Mesenchymal stem cell (in vitro differentiated cells and primary cell): ENCODE data around the gene PADI4.

ENCODE experiments used
- DNase-seq: peaks from one replicate; pipeline ENCODE4 v3.0.0-alpha.2; 2013
- H2AFZ ChIP-seq: one replicate; pipeline ENCODE4 v1.6.1; 2013; ENCODE audit warnings: low read depth, mild to moderate bottlenecking, control low read depth, inconsistent platforms, low read length, moderate library complexity
- H2AK5ac ChIP-seq: 2 replicates; pipeline ENCODE4 v1.6.1; 2013; ENCODE audit warnings: low read length, moderate library complexity, mild to moderate bottlenecking, inconsistent platforms; ENCODE audit not compliant: severe bottlenecking
- H2BK120ac ChIP-seq: one replicate; pipeline ENCODE4 v1.6.1; 2013; ENCODE audit warnings: low read depth, mild to moderate bottlenecking, inconsistent platforms, low read length, moderate library complexity
- H2BK12ac ChIP-seq, 2 experiments: one replicate each; pipeline ENCODE4 v1.6.1; 2013; ENCODE audit warnings: inconsistent platforms in 2 of 2, low read length in 2 of 2, mild to moderate bottlenecking in 2 of 2, moderate library complexity in 2 of 2, control low read depth in 1 of 2
- H2BK15ac ChIP-seq: one replicate; pipeline ENCODE4 v1.6.1; 2013; ENCODE audit warnings: mild to moderate bottlenecking, low read depth, inconsistent platforms; ENCODE audit not compliant: poor library complexity, severe bottlenecking
- H2BK5ac ChIP-seq: 2 replicates; pipeline ENCODE4 v1.6.1; 2013; ENCODE audit warnings: low read depth, mild to moderate bottlenecking, low read length, control low read depth, inconsistent platforms; ENCODE audit not compliant: poor library complexity, severe bottlenecking
- H3K14ac ChIP-seq, 2 experiments: one replicate each; pipeline ENCODE4 v1.6.1; 2013; ENCODE audit warnings: inconsistent platforms in 2 of 2, low read length in 2 of 2, control low read depth in 1 of 2, mild to moderate bottlenecking in 1 of 2, moderate library complexity in 1 of 2
- H3K18ac ChIP-seq, 2 experiments: one replicate each; pipeline ENCODE4 v1.6.1; 2013; ENCODE audit warnings: inconsistent platforms in 2 of 2, low read length in 2 of 2, control low read depth in 1 of 2, low read depth in 1 of 2, mild to moderate bottlenecking in 1 of 2
- H3K23ac ChIP-seq, 2 experiments: one replicate each; pipeline ENCODE4 v1.6.1; 2013; ENCODE audit warnings: inconsistent platforms in 2 of 2, low read length in 2 of 2, mild to moderate bottlenecking in 2 of 2, moderate library complexity in 2 of 2, control low read depth in 1 of 2
- H3K27ac ChIP-seq: 2 replicates; pipeline ENCODE4 v1.5.1; 2013; ENCODE audit warnings: mild to moderate bottlenecking, moderate library complexity, low read length, control low read depth, inconsistent platforms; ENCODE audit not compliant: poor library complexity, severe bottlenecking
- H3K27me3 ChIP-seq, 2 experiments: 2 replicates each; pipeline versions ENCODE4 v1.6.1 to v1.7.0; 2013; ENCODE audit warnings: low read length in 2 of 2, mild to moderate bottlenecking in 2 of 2, moderate library complexity in 2 of 2, control low read depth in 1 of 2, inconsistent platforms in 1 of 2; ENCODE audit not compliant: control insufficient read depth in 1 of 2, insufficient read depth in 1 of 2
- H3K36me3 ChIP-seq, 2 experiments: 2 replicates each; pipeline versions ENCODE4 v1.6.1 to v1.7.0; 2013; ENCODE audit warnings: low read length in 2 of 2, control low read depth in 1 of 2, inconsistent platforms in 1 of 2, low read depth in 1 of 2, mild to moderate bottlenecking in 1 of 2; ENCODE audit not compliant: insufficient read depth in 2 of 2, control insufficient read depth in 1 of 2
- H3K4ac ChIP-seq, 2 experiments: one replicate each; pipeline ENCODE4 v1.6.1; 2013; ENCODE audit warnings: inconsistent platforms in 2 of 2, low read length in 2 of 2, mild to moderate bottlenecking in 2 of 2, moderate library complexity in 2 of 2, control low read depth in 1 of 2, low read depth in 1 of 2
- H3K4me1 ChIP-seq: 2 replicates; pipeline ENCODE4 v1.6.1; 2013; ENCODE audit warnings: low read depth, low read length, control low read depth; ENCODE audit not compliant: control insufficient read depth, insufficient read depth
- H3K4me2 ChIP-seq: 2 replicates; pipeline ENCODE4 v1.6.1; 2013; ENCODE audit warnings: low read length, mild to moderate bottlenecking, inconsistent platforms; ENCODE audit not compliant: poor library complexity, severe bottlenecking
- H3K4me3 ChIP-seq, 2 experiments: 2 replicates each; pipeline versions ENCODE4 v1.5.1 to v1.7.0; 2013; ENCODE audit warnings: low read length in 2 of 2, mild to moderate bottlenecking in 2 of 2, control low read depth in 1 of 2, low read depth in 1 of 2; ENCODE audit not compliant: insufficient read depth in 1 of 2
- H3K79me1 ChIP-seq: replicated peaks from 2 replicates; pipeline ENCODE4 v1.6.1; 2013; ENCODE audit warnings: mild to moderate bottlenecking, control low read depth, low read length, inconsistent platforms; ENCODE audit not compliant: poor library complexity, severe bottlenecking
- H3K9ac ChIP-seq: 2 replicates; pipeline ENCODE4 v1.7.0; 2013; ENCODE audit warnings: mild to moderate bottlenecking, low read length, moderate library complexity
- H3K9me3 ChIP-seq: 2 replicates; pipeline ENCODE4 v1.7.0; 2013; ENCODE audit warnings: mild to moderate bottlenecking, low read length; ENCODE audit not compliant: control insufficient read depth
- H4K8ac ChIP-seq: one replicate; pipeline ENCODE4 v1.6.1; 2013; ENCODE audit warnings: inconsistent platforms, mild to moderate bottlenecking, low read length, moderate library complexity
- H4K91ac ChIP-seq: one replicate; pipeline ENCODE4 v1.6.1; 2013; ENCODE audit warnings: mild to moderate bottlenecking, low read length, inconsistent platforms
- WGBS: methylation state at CpG from one replicate; pipeline ENCODE4 v1.1.7; 2013; ENCODE audit warnings: mixed read lengths; 5-methylcytosine and 5-hydroxymethylcytosine counted together

PADI4 gene

DNA sequence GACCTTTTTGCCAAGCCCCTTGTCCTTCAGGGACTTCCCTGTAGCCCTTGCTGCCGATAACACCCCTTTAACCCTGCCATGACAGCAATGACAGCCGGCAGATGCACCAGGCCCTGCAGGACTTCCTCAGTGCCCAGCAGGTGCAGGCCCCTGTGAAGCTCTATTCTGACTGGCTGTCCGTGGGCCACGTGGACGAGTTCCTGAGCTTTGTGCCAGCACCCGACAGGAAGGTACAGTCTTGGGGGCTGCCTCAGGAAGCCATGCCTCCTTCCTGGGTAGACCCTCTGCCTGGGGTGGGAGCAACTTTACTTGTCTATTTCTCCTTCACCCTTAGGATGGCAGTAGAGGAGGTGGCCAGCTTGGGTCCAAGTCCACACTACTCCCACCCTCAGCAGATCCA, 47.9 kb downstream of the PADI4 start:
- Histone ChIP-seq H2BK12ac (no peak overlapping the region), H3K27ac (no peak overlapping the region), H3K27me3 (peaks cover 19 to 55% of the 10 kb centered on the region in 2 experiments), H3K18ac (no peak overlapping the region), H3K36me3 (no peaks in the 10 kb centered on the region), H2BK120ac (no peak overlapping the region), H3K4ac (no peak overlapping the region), H2AK5ac (no peak overlapping the region), H4K91ac (no peak overlapping the region), H3K14ac (no peak overlapping the region), H3K4me1 (no peaks in the 10 kb centered on the region), H3K4me3 (no peak overlapping the region), H3K9me3 (no peaks in the 10 kb centered on the region), H3K9ac (no peak overlapping the region), H2AFZ (no peak overlapping the region), H3K4me2 (no peak overlapping the region), H3K23ac (no peak overlapping the region), H2BK15ac (no peak overlapping the region), H3K79me1 (no peaks in the 10 kb centered on the region), H4K8ac (peak overlapping the region; percentile 36), H2BK5ac (no peak overlapping the region)
- no peak for DNase-seq
- WGBS = 71% methylated on average over 6 of the region's 6 CpGs

DNA sequence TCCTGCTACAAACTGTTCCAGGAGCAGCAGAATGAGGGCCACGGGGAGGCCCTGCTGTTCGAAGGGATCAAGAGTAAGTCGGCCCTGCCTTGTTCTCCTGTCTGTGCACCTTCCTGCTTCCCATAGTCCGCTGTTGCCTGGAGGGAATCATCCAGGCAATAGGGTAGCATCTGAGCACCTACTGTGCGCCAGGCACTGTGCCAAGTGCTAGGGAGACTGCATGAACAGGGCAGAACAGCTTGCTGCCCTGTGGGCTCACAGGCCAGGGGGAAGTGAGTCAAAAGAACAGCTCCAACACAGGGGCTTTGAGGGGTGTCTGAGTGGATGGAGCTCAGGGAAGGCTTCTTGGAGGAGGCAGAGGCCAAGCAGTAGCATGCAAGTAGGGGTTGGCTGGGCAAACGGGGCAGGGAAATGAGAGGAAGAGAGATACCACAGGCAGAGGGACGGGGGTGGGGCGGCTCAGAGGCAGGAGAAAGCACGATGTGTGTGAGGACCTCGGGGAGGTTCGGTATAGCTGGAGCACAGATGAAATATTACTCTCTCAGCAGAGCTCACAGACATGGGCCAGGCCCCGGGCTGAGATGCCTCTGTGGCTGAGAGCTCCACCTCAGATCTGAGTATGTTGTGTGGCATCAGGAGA, 48.5 kb downstream of the PADI4 start:
- no peak overlapping the region for H2BK12ac ChIP-seq
- H2BK15ac ChIP-seq = no peak overlapping the region
- H3K27me3 ChIP-seq = peaks cover 19 to 52% of the 10 kb centered on the region in 2 experiments
- no peak overlapping the region for H2AK5ac ChIP-seq
- H3K36me3 ChIP-seq = no peaks in the 10 kb centered on the region
- H4K8ac ChIP-seq = no peak overlapping the region
- DNase-seq = no peak
- no peaks in the 10 kb centered on the region for H3K79me1 ChIP-seq
- no peak overlapping the region for H2AFZ ChIP-seq
- H2BK120ac ChIP-seq = no peak overlapping the region
- no peak overlapping the region for H3K4me3 ChIP-seq
- H3K27ac ChIP-seq = no peak overlapping the region
- no peak overlapping the region for H3K14ac ChIP-seq
- 70% methylated on average over 12 of the region's 12 CpGs for WGBS
- H3K18ac ChIP-seq = no peak overlapping the region
- H3K4me1 ChIP-seq = no peaks in the 10 kb centered on the region
- no peaks in the 10 kb centered on the region for H3K9me3 ChIP-seq
- H3K4me2 ChIP-seq = no peak overlapping the region
- no peak overlapping the region for H3K23ac ChIP-seq
- no peak overlapping the region for H4K91ac ChIP-seq
- no peak overlapping the region for H2BK5ac ChIP-seq
- no peak overlapping the region for H3K9ac ChIP-seq
- no peak overlapping the region for H3K4ac ChIP-seq

DNA sequence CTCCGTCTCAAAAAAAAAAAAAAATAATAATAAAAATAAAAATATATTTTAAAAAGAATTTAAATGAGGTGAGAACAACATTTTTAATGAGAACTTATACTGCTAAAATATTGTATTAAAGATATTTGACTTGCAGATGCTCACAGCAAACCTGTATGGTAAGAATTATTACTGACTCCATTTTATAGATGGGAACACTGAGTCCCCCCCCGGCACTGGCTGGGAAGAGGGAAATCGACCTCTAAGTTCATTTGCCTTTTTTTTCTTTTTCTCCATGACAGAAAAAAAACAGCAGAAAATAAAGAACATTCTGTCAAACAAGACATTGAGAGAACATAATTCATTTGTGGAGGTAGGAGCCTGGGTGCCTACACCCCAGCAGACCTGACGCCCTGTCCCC, 50.6 kb downstream of the PADI4 start:
- no peak for DNase-seq
- Histone ChIP-seq H3K4me1 (no peaks in the 10 kb centered on the region), H4K8ac (no peak overlapping the region), H3K14ac (no peak overlapping the region), H3K9ac (no peak overlapping the region), H3K23ac (no peak overlapping the region), H3K9me3 (no peaks in the 10 kb centered on the region), H3K27me3 (peaks cover under 1 to 35% of the 10 kb centered on the region in 2 experiments), H3K27ac (no peak overlapping the region), H2BK12ac (no peak overlapping the region), H2AFZ (no peak overlapping the region), H3K4me2 (no peak overlapping the region), H2BK120ac (no peak overlapping the region), H2AK5ac (no peak overlapping the region), H2BK5ac (no peak overlapping the region), H3K18ac (no peak overlapping the region), H2BK15ac (no peak overlapping the region), H4K91ac (no peak overlapping the region), H3K4me3 (no peak overlapping the region), H3K79me1 (no peaks in the 10 kb centered on the region), H3K4ac (no peak overlapping the region), H3K36me3 (no peaks in the 10 kb centered on the region)
- 85% methylated on average over 2 of the region's 4 CpGs for WGBS

DNA sequence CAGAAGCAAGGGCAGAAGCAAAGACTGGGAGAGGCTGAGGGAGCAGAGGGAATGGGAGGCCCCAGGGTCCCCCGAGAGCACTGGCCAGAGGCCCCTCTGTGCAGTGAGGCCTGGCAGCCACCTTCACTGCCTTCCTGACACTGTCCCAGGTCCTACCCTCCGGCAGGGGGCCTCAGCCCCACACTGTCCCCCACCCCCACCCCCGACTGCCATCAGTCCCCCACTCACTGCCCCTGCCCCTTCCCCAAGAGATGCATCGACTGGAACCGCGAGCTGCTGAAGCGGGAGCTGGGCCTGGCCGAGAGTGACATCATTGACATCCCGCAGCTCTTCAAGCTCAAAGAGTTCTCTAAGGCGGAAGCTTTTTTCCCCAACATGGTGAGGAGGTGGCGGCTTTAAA, 51.0 kb downstream of the PADI4 start:
- no peak for DNase-seq
- Histone ChIP-seq H3K4me3 (no peak overlapping the region), H3K14ac (no peak overlapping the region), H3K4me2 (no peak overlapping the region), H2BK5ac (no peak overlapping the region), H3K23ac (no peak overlapping the region), H3K79me1 (no peaks in the 10 kb centered on the region), H3K4me1 (no peaks in the 10 kb centered on the region), H2AFZ (no peak overlapping the region), H3K27ac (no peak overlapping the region), H3K18ac (no peak overlapping the region), H4K91ac (no peak overlapping the region), H3K4ac (no peak overlapping the region), H2BK120ac (no peak overlapping the region), H2AK5ac (no peak overlapping the region), H3K27me3 (peaks cover 0 to 37% of the 10 kb centered on the region in 2 experiments), H2BK12ac (no peak overlapping the region), H4K8ac (no peak overlapping the region), H2BK15ac (no peak overlapping the region), H3K9ac (no peak overlapping the region), H3K36me3 (no peaks in the 10 kb centered on the region), H3K9me3 (peaks cover 2% of the 10 kb centered on the region)
- 85% methylated on average over 10 of the region's 11 CpGs for WGBS
